Stimulated activated CD4-positive, alpha-beta T cell treated with anti-CD3 and anti-CD28 coated beads, Interleukin-15, amount 100 ng/mL, for 1 hour (primary cell): ENCODE measurements around the gene VDAC2.

Experiments
- DNase-seq, 2 donors: peaks; one replicate each; pipeline ENCODE4 v3.0.0-alpha.2; 2020; ENCODE audit warnings: low read depth in 1 of 2, low spot score in 1 of 2

The VDAC2 gene

GRCh38 chr10:75247797-75248196 is 37.2 kb downstream of the VDAC2 start:
- DNase-seq = no peak

- no peak for DNase-seq
Observed at GRCh38 chr10:75250934-75251333, 40.3 kb downstream of the VDAC2 start.

GRCh38 chr10:75253281-75254220 is 43.0 kb downstream of the VDAC2 start:
- DNase-seq = no peak

DNA sequence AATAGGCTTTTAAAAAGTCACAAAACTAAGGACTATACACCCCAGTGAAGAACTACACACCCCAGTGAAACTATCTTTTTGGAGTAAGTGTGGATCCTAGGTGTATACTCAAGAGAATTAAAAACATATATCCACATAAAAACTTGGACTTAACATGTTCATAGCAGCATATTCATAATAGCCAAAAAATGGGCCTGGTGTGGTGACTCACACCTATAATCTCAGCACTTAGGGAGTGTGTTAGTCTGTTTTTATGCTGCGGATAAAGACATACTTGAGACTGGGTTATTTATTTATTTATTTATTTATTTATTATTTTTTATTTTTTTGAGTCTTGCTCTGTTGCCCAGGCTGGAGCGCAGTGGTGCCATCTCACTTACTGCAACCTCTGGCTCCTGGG is 44.1 kb downstream of the VDAC2 start:
- DNase-seq = no peak

- no peak for DNase-seq
Observed at GRCh38 chr10:75260990-75261389, 50.4 kb downstream of the VDAC2 start.

- DNase-seq = no peak
Observed at GRCh38 chr10:75261813-75262705, 51.5 kb downstream of the VDAC2 start.

DNA sequence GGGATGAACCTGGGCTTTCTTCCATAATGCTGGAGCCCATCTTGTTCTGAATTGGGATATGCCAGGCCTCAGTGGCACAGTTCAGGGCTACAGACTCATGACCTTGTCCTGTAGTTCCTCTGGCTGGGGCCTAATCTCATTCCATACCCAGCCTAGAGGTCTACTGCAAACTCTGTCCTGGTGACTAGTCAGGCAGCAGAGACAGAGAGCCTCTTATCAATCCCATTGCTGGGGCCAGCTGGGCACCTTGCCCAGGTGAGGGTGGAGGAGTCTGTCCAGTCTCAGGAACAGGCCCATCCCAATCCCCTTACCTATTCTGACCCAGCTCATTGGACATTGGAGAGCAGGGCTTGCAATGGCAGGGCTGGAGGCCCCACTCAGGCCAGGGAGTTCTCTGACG is 53.2 kb downstream of the VDAC2 start:
- DNase-seq = no peak

DNA sequence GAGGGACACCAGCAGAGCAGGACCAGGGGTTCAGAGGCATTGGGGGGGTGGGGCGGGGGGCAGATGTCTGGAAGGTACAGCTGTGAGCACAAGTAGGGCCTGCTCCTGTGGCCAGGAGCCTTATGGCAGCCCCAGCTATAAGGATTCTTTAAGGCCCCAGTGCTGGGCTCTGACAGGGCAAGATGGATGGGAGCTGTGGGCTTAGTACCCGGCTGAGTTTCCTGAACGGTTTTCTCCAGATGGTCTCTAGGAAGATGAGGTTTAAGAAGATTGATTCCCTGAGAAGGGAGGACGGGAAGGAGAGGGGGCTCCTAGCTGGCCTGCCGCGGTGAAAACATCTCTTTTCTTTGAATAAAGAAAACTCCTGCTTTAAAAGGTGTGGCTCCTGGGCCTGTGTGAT is 55.3 kb downstream of the VDAC2 start:
- no peak for DNase-seq

GRCh38 chr10:75266945-75267344 is 56.3 kb downstream of the VDAC2 start:
- DNase-seq = no peak

- no peak for DNase-seq
Observed at GRCh38 chr10:75269605-75270004, 59.0 kb downstream of the VDAC2 start.

- no peak for DNase-seq
Observed at GRCh38 chr10:75272094-75272493, 61.5 kb downstream of the VDAC2 start.

- no peak for DNase-seq
Observed at GRCh38 chr10:75272896-75273295, 62.3 kb downstream of the VDAC2 start.

- no peak for DNase-seq
Observed at GRCh38 chr10:75276069-75276872, 65.7 kb downstream of the VDAC2 start.

DNA sequence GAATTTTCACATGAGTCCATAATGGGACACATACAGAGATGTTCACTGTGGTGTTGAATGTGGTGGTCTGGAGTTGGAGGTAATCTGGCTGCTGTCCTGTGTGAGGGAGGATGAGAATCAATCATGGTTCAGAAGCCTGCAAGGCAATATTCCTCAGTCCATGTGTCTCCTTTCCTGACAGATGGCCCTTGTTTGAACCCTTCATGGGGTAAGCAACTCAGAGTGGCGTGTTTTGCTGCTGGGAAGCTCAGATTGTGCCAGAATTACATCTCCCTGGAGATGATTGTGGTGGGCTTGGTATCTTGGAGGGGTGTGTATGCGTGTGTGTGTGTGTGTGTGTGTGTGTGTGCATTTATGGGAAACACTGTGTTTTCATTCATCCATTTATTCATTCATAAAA is 69.6 kb downstream of the VDAC2 start:
- DNase-seq = no peak
